Suprapubic skin (tissue), 3 donors: ENCODE measurements around the gene MCC.

ENCODE experiments used
- POLR2A ChIP-seq, 2 donors: fragments of 450-650 bp; IDR thresholded peaks; one replicate each; pipeline ENCODE4 v1.6.1; 2017; ENCODE audit warnings: antibody characterized with exemption in 2 of 2, mild to moderate bottlenecking in 2 of 2, moderate library complexity in 2 of 2
- TF ChIP-seq, protein P1 (sequence below), 2 donors: fragments of 200-600 bp in 1 of 2; fragments of 450-650 bp in 1 of 2; sonication (generic) in 1 of 2; IDR thresholded peaks; one replicate each; pipeline ENCODE4 v1.5.1; 2016 to 2019; ENCODE audit warnings: antibody characterized with exemption in 2 of 2, mild to moderate bottlenecking in 1 of 2, moderate library complexity in 1 of 2

DNA sequence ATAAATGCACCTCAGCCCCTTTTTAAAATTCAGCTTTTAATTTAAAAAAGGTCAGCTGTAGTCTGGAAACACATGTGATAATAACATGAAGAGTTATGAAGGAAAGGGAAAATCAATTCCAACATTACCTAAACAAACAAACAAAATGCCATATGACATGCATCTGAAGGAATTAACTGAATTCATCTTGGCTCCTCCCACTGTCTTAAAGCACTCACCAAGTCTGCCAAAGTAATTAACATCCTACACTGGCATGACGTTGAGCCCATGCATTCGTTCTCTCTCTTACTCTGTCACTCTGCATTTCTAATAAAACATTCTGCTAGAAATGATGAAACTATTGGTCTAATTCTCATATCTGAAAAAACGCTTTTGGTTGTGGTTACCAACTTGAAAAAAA lies 91.2 kb downstream of the MCC start:
- TF ChIP-seq, protein P1, sequence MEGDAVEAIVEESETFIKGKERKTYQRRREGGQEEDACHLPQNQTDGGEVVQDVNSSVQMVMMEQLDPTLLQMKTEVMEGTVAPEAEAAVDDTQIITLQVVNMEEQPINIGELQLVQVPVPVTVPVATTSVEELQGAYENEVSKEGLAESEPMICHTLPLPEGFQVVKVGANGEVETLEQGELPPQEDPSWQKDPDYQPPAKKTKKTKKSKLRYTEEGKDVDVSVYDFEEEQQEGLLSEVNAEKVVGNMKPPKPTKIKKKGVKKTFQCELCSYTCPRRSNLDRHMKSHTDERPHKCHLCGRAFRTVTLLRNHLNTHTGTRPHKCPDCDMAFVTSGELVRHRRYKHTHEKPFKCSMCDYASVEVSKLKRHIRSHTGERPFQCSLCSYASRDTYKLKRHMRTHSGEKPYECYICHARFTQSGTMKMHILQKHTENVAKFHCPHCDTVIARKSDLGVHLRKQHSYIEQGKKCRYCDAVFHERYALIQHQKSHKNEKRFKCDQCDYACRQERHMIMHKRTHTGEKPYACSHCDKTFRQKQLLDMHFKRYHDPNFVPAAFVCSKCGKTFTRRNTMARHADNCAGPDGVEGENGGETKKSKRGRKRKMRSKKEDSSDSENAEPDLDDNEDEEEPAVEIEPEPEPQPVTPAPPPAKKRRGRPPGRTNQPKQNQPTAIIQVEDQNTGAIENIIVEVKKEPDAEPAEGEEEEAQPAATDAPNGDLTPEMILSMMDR (IDR thresholded peaks at IDR 0.05), result no peak
- no peak for TF ChIP-seq POLR2A (IDR thresholded peaks at IDR 0.05)
